Endodermal cell (in vitro differentiated cells): ENCODE results near the gene CHKB. TPM values are rescaled to one million over a fixed set of nuclear protein-coding genes. Genes with fewer than 3 reads are reported as not detected.

ENCODE experiments used
- DNase-seq: peaks from one replicate; pipeline ENCODE4 v3.0.0-alpha.2; 2017
- H3K27ac ChIP-seq: 2 replicates; pipeline ENCODE4 v1.5.1; 2013; ENCODE audit warnings: mild to moderate bottlenecking, low read depth, low read length, moderate library complexity
- H3K27me3 ChIP-seq: 2 replicates; pipeline ENCODE4 v1.6.1; 2013; ENCODE audit warnings: mild to moderate bottlenecking, low read length, moderate library complexity; ENCODE audit not compliant: insufficient read depth, control insufficient read depth, poor library complexity, severe bottlenecking
- H3K36me3 ChIP-seq: 2 replicates; pipeline ENCODE4 v1.7.0; 2013; ENCODE audit warnings: mild to moderate bottlenecking, low read length, moderate library complexity; ENCODE audit not compliant: control insufficient read depth, insufficient read depth
- H3K4me1 ChIP-seq: one replicate; pipeline ENCODE4 v1.7.0; 2013; ENCODE audit warnings: low read length; ENCODE audit not compliant: control insufficient read depth, insufficient read depth
- H3K4me3 ChIP-seq: 2 replicates; pipeline ENCODE4 v1.5.1; 2013; ENCODE audit warnings: mild to moderate bottlenecking, low read length, moderate library complexity
- H3K9ac ChIP-seq: 2 replicates; pipeline ENCODE4 v1.6.1; 2013; ENCODE audit warnings: mild to moderate bottlenecking, low read length, moderate library complexity; ENCODE audit not compliant: poor library complexity, severe bottlenecking; ENCODE audit errors: extremely low read depth
- H3K9me3 ChIP-seq: 2 replicates; pipeline ENCODE4 v1.6.1; 2013; ENCODE audit warnings: mild to moderate bottlenecking, low read length, moderate library complexity; ENCODE audit not compliant: control insufficient read depth
- H3K27ac Mint-ChIP-seq: 2 replicates; pipeline ENCODE4 v1.8.0; 2020; ENCODE audit warnings: mixed read lengths
- H3K27me3 Mint-ChIP-seq: 2 replicates; pipeline ENCODE4 v1.8.0; 2021; ENCODE audit warnings: mild to moderate bottlenecking, mixed read lengths; ENCODE audit not compliant: insufficient read depth
- H3K36me3 Mint-ChIP-seq: 2 replicates; pipeline ENCODE4 v1.8.0; 2020; ENCODE audit warnings: low read depth, mixed read lengths
- H3K4me1 Mint-ChIP-seq: 2 replicates; pipeline ENCODE4 v1.8.0; 2020; ENCODE audit warnings: mixed read lengths
- H3K4me3 Mint-ChIP-seq: 2 replicates; pipeline ENCODE4 v1.8.0; 2020; ENCODE audit warnings: mild to moderate bottlenecking, moderate library complexity, mixed read lengths
- H3K9me3 Mint-ChIP-seq: 2 replicates; pipeline ENCODE4 v1.8.0; 2020; ENCODE audit warnings: mild to moderate bottlenecking, mixed read lengths
- WGBS, 2 experiments: methylation state at CpG; one replicate each; pipeline versions ENCODE4 v1.1.5 to v1.1.7; 2013; ENCODE audit warnings: missing lambda C conversion rate in 2 of 2, mixed read lengths in 1 of 2; ENCODE audit not compliant: insufficient coverage in 1 of 2, insufficient read length in 1 of 2; 5-methylcytosine and 5-hydroxymethylcytosine counted together
- total RNA-seq, 2 donors: library from RNA; stranded (reverse); fragmentation: NEBNext Ultra II Directional in 1 of 2; extraction: Animal tissue kit (Norgen Biotek cat#: 25700) in 1 of 2; gene quantifications; 2 replicates in 1 of 2; 3 replicates in 1 of 2; pipeline ENCODE4 v1.2.1, GENCODE V29; 2021
- TF ChIP-seq, protein P1 (sequence below): fragments of 200-600 bp; sonication (generic); conservative IDR thresholded peaks from 2 replicates; pipeline ENCODE4 v1.5.0; 2021; ENCODE audit warnings: antibody characterized with exemption, mild to moderate bottlenecking

Gene CHKB
- total RNA-seq, 2 donors from 2014 or later = 108 TPM

DNA sequence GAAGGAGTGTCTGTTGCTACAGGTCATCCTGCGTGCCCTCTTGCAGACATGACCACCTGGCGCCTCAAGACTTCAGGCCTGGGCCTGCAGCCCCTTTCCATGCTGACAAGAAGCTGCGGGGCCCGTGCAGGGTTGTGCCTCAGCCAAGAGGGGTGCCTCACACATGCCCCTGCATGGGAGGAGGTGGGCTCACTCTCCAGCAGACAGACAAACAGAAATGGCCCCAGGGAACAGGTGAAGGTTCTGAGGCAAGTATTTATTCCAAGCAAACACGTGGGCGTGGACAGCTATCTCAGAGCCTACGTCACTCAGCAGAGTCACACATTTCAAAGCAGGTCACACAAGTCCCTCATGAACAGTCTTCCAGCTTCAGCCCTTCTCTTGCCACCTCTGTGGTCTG lies 14.0 kb downstream of the CHKB start:
- H3K9me3 ChIP-seq = no peaks in the 10 kb centered on the region
- no peak for DNase-seq
- no peak overlapping the region for H3K4me3 ChIP-seq
- peaks cover 15% of the 10 kb centered on the region for H3K27me3 Mint-ChIP-seq
- H3K27me3 ChIP-seq = peaks cover 13% of the 10 kb centered on the region
- TF ChIP-seq, protein P1, sequence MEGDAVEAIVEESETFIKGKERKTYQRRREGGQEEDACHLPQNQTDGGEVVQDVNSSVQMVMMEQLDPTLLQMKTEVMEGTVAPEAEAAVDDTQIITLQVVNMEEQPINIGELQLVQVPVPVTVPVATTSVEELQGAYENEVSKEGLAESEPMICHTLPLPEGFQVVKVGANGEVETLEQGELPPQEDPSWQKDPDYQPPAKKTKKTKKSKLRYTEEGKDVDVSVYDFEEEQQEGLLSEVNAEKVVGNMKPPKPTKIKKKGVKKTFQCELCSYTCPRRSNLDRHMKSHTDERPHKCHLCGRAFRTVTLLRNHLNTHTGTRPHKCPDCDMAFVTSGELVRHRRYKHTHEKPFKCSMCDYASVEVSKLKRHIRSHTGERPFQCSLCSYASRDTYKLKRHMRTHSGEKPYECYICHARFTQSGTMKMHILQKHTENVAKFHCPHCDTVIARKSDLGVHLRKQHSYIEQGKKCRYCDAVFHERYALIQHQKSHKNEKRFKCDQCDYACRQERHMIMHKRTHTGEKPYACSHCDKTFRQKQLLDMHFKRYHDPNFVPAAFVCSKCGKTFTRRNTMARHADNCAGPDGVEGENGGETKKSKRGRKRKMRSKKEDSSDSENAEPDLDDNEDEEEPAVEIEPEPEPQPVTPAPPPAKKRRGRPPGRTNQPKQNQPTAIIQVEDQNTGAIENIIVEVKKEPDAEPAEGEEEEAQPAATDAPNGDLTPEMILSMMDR = no peak
- no peak overlapping the region for H3K4me3 Mint-ChIP-seq
- H3K4me1 ChIP-seq = no peaks in the 10 kb centered on the region
- WGBS, 2 experiments = 95 to 96% methylated on average over 6 to 7 of the region's 7 CpGs
- H3K27ac ChIP-seq = no peak overlapping the region
- H3K4me1 Mint-ChIP-seq = peaks cover under 1% of the 10 kb centered on the region
- no peak overlapping the region for H3K9ac ChIP-seq
- H3K27ac Mint-ChIP-seq = no peak overlapping the region
- H3K36me3 ChIP-seq = peaks cover 59% of the 10 kb centered on the region
- no peaks in the 10 kb centered on the region for H3K9me3 Mint-ChIP-seq
- H3K36me3 Mint-ChIP-seq = peaks cover 50% of the 10 kb centered on the region

DNA sequence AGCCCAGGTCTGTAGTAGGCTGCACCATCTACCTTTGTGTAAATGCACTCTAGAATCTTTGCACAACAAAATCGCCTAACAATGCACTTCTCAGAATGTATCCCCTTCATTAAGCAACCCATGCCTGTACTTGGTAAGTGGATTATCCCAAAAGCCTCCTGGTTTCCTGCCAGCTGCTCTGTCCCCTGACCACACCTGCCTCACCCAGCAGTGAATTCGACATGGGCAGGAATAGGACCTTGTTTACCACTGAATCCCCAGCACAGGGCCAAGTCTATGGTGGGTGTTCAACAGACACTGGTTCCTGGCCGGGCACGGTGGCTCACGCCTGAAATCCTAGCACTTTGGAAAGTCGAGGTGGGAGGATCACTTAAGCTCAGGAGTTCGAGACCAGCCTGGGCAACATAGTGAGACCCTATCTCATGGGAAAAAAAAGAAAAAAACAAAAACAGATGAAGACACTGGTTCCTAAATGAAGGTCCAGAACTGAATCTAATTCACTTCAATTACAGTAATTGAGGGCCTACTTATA lies 14.9 kb downstream of the CHKB start:
- H3K27me3 ChIP-seq = peaks cover 16% of the 10 kb centered on the region

DNA sequence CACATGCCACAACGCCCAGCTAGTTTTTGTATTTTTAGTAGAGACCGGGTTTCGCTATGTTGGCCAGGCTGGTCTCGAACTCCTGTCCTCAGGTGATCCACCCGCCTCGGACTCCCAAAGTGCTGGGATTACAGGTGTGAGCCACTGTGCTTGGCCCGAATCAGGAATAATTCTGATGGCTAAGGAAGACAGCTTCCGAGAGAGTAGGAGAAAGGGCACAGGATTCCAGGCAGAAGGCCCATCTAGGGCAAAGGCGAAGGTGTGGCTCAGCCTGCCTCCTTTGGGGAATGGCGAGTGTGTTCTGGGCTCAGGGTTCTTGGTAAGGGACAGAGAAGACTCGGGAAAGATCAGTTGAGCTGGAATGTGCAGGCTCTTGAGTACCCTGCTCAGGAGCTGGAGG lies 18.4 kb downstream of the CHKB start:
- TF ChIP-seq, protein P1 = no peak
- Mint-ChIP-seq H3K27me3 (peaks cover 44% of the 10 kb centered on the region), H3K4me1 (peaks cover 9% of the 10 kb centered on the region), H3K4me3 (no peak overlapping the region), H3K36me3 (peaks cover 17% of the 10 kb centered on the region), H3K27ac (no peak overlapping the region), H3K9me3 (no peaks in the 10 kb centered on the region)
- Histone ChIP-seq H3K36me3 (peaks cover 17% of the 10 kb centered on the region), H3K27ac (no peak overlapping the region), H3K9me3 (no peaks in the 10 kb centered on the region), H3K4me3 (no peak overlapping the region), H3K9ac (no peak overlapping the region), H3K4me1 (no peaks in the 10 kb centered on the region), H3K27me3 (peaks cover 26% of the 10 kb centered on the region)
- 89 to 91% methylated on average over 11 of the region's 11 CpGs for WGBS, 2 experiments
- peak; percentile 34 for DNase-seq

More for the DNA sequence above, 14.9 kb downstream of the CHKB start:
- peaks cover 48% of the 10 kb centered on the region for H3K36me3 Mint-ChIP-seq
- H3K4me1 Mint-ChIP-seq = peaks cover 6% of the 10 kb centered on the region
- no peak overlapping the region for H3K27ac Mint-ChIP-seq
- Histone ChIP-seq H3K36me3 (peaks cover 51% of the 10 kb centered on the region), H3K9ac (no peak overlapping the region), H3K4me3 (no peak overlapping the region), H3K9me3 (no peaks in the 10 kb centered on the region), H3K4me1 (no peaks in the 10 kb centered on the region), H3K27ac (no peak overlapping the region)
- TF ChIP-seq, protein P1 = no peak
- no peak for DNase-seq
- no peaks in the 10 kb centered on the region for H3K9me3 Mint-ChIP-seq
- 92 to 96% methylated on average over 6 to 7 of the region's 7 CpGs for WGBS, 2 experiments
- H3K27me3 Mint-ChIP-seq = peaks cover 22% of the 10 kb centered on the region
- no peak overlapping the region for H3K4me3 Mint-ChIP-seq
